NT2/D1 (cell line): Measurements from ENCODE around the gene RORC.

Experiments used
- SUZ12 ChIP-seq: IDR thresholded peaks from 2 replicates; pipeline ENCODE4 v1.6.1; 2011; ENCODE audit not compliant: insufficient read length, insufficient read depth; ENCODE audit errors: extremely low read depth
- YY1 ChIP-seq: IDR thresholded peaks from 2 replicates; pipeline ENCODE4 v1.6.1; 2011; ENCODE audit not compliant: insufficient read length, insufficient read depth
- ZNF274 ChIP-seq: IDR thresholded peaks from 2 replicates; pipeline ENCODE4 v1.6.1; 2011; ENCODE audit warnings: mild to moderate bottlenecking, low read depth, low read length

DNA sequence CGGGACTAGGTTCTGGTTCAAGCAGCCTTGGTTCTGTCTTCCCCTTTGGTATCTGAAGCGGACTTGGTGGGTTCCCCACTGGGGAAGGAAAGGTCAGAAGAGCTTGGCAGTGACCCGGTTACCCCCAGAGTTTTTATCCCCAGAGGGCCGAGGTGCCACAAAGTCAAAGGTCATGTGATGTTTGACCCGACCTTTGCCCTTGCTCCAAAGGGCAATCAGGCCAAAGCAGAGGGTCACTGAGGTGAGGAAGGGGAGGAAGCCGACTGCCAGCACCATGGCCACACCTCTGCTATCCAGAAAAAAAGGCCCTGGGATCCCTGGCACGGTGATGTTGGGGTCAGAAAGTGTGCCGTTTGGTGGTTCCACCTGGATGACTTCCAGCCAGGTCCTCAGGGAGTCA is 30.8 kb downstream of the RORC start:
- TF ChIP-seq YY1, result no peak
- TF ChIP-seq ZNF274, result no peak
- TF ChIP-seq SUZ12, result no peak
